BLaER1 treated with 17β-estradiol and CSF1 and Interleukin-3, amounts not matched to agents 10 nM and 100 nM (cell line): ENCODE results near the gene DEPDC4.
"Not testable (repeated sequence)": the region's sequence is repeated elsewhere in the genome, so short reads cannot be mapped to it uniquely, and the experiment has no call there.

Experiments
- H3K27ac ChIP-seq, 11 experiments: shearing (Covaris generic); formaldehyde crosslinking; 2 replicates each; pipeline ENCODE4 v1.8.1; 2022
- H3K27me3 ChIP-seq, 11 experiments: shearing (Covaris generic); formaldehyde crosslinking; 2 replicates each; pipeline ENCODE4 v1.8.1; 2022
- H3K36me3 ChIP-seq, 11 experiments: shearing (Covaris generic); formaldehyde crosslinking; 2 replicates each; pipeline ENCODE4 v1.8.1; 2022
- H3K4me1 ChIP-seq, 10 experiments: shearing (Covaris generic); formaldehyde crosslinking; 2 replicates each; pipeline ENCODE4 v1.8.1; 2022
- H3K4me2 ChIP-seq, 11 experiments: shearing (Covaris generic); formaldehyde crosslinking; 2 replicates each; pipeline ENCODE4 v1.8.1; 2022
- H3K4me3 ChIP-seq, 10 experiments: shearing (Covaris generic); formaldehyde crosslinking; 2 replicates each; pipeline ENCODE4 v1.8.1; 2022
- H3K9ac ChIP-seq, 11 experiments: shearing (Covaris generic); formaldehyde crosslinking; 2 replicates each; pipeline ENCODE4 v1.8.1; 2022
- H3K9me3 ChIP-seq, 11 experiments: shearing (Covaris generic); formaldehyde crosslinking; replicated peaks in 1 of 11; 2 replicates each; pipeline ENCODE4 v1.8.1; 2022
- H4K20me1 ChIP-seq, 11 experiments: shearing (Covaris generic); formaldehyde crosslinking; 2 replicates each; pipeline ENCODE4 v1.8.1; 2022
- Cebpa-rat ChIP-seq, 11 experiments: shearing (Covaris generic); IDR thresholded peaks; 2 replicates each; pipeline ENCODE4 v1.8.1; 2022

The DEPDC4 gene

DNA sequence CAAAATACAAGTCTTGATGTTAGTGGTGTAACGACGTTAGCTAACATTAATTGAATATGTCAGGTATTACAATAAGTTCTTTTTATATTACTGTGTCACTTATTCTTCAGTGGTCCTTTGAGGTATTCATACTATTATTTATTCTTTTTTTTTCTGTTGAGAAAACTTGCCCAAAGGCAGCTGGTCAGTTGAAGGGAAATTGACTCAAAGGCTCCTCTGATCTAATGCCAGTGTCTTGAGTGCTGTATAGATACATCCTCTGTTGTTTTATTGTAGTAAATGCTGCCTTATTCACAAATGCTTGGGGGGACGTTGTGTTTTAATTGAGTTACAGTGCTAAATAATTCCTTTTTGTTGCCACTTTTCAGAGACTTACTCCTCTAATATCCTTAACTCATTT is 23.1 kb upstream of the DEPDC4 start:
- no peak for TF ChIP-seq Cebpa-rat (IDR thresholded peaks at IDR 0.05)
- no peak overlapping the region for H3K4me3 ChIP-seq
- H3K36me3 ChIP-seq, result peaks cover 26 to 80% (median 47%) of the 10 kb centered on the region in 11 experiments
- no peak overlapping the region for H3K9ac ChIP-seq
- H3K4me1 ChIP-seq, result no peaks in the 10 kb centered on the region
- H3K27me3 ChIP-seq, result no peaks in the 10 kb centered on the region
- peaks cover 0 to 31% (median 0%) of the 10 kb centered on the region in 11 experiments; a peak in 5 of 22 replicates for H4K20me1 ChIP-seq
- H3K4me2 ChIP-seq, result no peak overlapping the region
- no peak overlapping the region for H3K27ac ChIP-seq
- H3K9me3 ChIP-seq, result peaks cover 8 to 18% (median 9%) of the 10 kb centered on the region in 11 experiments; a peak in 18 of 22 replicates

DNA sequence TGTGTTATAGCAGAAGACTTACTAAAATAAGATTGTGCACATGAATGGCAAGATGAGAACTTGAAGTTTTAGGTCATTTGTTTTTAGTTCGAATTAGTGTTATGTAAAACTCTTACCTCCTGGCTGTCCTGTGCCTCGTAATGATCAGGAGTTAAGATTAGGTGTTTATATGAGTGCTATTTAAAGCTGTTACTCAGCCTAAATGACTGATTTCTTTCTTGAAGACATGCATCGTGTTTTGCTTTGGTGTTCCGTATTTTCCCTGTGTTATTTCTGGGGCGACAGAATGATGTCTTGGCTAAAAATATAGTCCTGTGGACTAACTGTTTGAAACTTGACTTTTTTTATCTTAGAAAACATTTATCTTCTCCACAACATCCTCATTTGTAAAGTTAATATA is 22.2 kb upstream of the DEPDC4 start:
- Histone ChIP-seq H3K27me3 (no peaks in the 10 kb centered on the region), H3K9ac (no peak overlapping the region), H3K4me2 (no peak overlapping the region), H3K4me1 (no peaks in the 10 kb centered on the region), H4K20me1 (peaks cover 0 to 40% (median 0%) of the 10 kb centered on the region in 11 experiments; a peak in 5 of 22 replicates), H3K4me3 (no peak overlapping the region), H3K36me3 (peaks cover 35 to 90% (median 56%) of the 10 kb centered on the region in 11 experiments), H3K27ac (no peak overlapping the region), H3K9me3 (peaks cover 8 to 15% (median 9%) of the 10 kb centered on the region in 11 experiments; a peak in 18 of 22 replicates)
- TF ChIP-seq Cebpa-rat (IDR thresholded peaks at IDR 0.05), result no peak

DNA sequence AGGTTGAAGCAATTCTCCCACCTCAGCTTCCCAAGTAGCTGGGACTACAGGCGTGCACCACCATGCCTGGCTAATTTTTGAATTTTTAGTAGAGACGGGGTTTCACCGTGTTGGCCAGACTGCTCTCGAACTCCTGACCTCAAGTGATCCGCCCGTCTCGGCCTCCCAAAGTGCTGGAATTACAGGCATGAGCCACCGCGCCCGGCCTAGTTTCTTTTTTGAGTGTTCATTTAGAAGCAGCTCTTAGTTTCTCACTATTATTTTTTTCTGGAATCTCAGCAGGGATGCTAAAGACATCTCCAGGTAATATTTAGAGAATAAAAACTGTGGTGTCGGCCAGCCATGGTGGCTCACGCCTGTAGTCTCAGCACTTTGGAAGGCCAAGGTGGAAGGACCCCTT is 17.7 kb upstream of the DEPDC4 start:
- not testable (repeated sequence) for H3K4me3 ChIP-seq, H3K4me1 ChIP-seq, H3K27me3 ChIP-seq, H3K9ac ChIP-seq, H3K27ac ChIP-seq, H3K9me3 ChIP-seq, H3K4me2 ChIP-seq
- peaks cover 34 to 81% (median 54%) of the 10 kb centered on the region in 11 experiments for H3K36me3 ChIP-seq
- peaks cover 8 to 78% (median 18%) of the 10 kb centered on the region in 11 experiments; a peak in 18 of 22 replicates for H4K20me1 ChIP-seq

DNA sequence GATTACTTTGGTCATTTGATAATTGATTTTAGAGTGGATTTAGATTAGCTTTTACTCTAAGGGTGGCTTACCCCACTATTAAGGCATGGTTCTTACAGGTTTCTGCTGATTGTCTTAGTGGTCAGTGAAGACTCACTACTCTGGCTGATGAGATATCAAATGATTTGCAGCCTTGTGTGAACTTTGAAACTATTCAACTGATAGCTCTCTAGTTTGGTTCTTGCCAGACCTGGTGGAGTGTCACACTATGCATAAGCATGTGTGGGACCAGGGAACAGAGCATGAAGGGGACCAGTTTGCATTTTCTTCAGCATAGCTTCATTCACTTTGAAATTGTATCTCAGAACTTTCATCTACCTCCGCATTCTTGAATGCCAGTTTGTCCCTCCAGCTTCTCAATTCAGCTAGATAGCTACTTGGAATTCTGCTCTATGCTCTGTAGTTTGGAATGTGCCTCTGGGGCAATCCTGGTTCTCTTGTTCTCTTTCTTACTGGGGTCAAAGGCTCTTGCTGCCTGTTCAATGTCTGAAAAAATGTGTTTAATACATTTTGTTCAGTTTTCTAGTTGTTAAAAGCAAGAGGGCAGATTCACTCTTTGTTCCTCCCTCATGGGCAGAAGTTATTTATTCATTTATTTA is 12.8 kb upstream of the DEPDC4 start:
- Histone ChIP-seq H4K20me1 (peaks cover 14 to 93% (median 36%) of the 10 kb centered on the region in 11 experiments; a peak in 18 of 22 replicates), H3K27ac (no peak overlapping the region), H3K27me3 (no peaks in the 10 kb centered on the region), H3K9ac (no peak overlapping the region; a peak in 1 of 22 replicates), H3K4me1 (no peaks in the 10 kb centered on the region; a peak in 1 of 20 replicates), H3K9me3 (peaks cover 0 to 42% (median 22%) of the 10 kb centered on the region in 11 experiments; a peak in 19 of 22 replicates), H3K36me3 (peaks cover 30 to 71% (median 50%) of the 10 kb centered on the region in 11 experiments), H3K4me2 (no peak overlapping the region), H3K4me3 (no peak overlapping the region)
- TF ChIP-seq Cebpa-rat (IDR thresholded peaks at IDR 0.05), result no peak

DNA sequence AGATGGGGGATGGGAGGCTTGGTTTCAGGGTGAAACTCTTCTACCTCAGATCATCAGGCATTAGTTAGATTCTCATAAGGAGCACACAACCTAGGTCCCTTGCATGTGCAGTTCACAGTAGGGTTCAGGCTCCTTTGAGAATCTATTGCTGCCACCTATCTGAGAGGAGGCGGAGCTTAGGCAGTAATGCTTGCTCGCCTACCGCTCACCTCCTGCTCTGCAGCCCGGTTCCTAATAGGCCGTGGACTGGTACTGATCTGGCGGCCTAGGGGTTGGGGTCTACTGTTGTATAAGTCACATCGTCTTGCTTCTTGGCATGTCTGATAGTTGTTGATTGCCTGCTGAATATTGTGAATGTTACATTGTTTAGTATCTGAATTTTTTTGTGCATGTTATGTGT is 12.3 kb upstream of the DEPDC4 start:
- H3K9ac ChIP-seq, result no peak overlapping the region
- TF ChIP-seq Cebpa-rat (IDR thresholded peaks at IDR 0.05), result no peak
- H3K4me2 ChIP-seq, result no peak overlapping the region
- no peak overlapping the region for H3K4me3 ChIP-seq
- H4K20me1 ChIP-seq, result peaks cover 16 to 93% (median 42%) of the 10 kb centered on the region in 11 experiments; a peak in 18 of 22 replicates
- H3K27ac ChIP-seq, result no peak overlapping the region
- no peaks in the 10 kb centered on the region; a peak in 1 of 20 replicates for H3K4me1 ChIP-seq
- H3K36me3 ChIP-seq, result peaks cover 28 to 69% (median 47%) of the 10 kb centered on the region in 11 experiments
- H3K27me3 ChIP-seq, result no peaks in the 10 kb centered on the region
- peaks cover 0 to 42% (median 22%) of the 10 kb centered on the region in 11 experiments; a peak in 19 of 22 replicates for H3K9me3 ChIP-seq

DNA sequence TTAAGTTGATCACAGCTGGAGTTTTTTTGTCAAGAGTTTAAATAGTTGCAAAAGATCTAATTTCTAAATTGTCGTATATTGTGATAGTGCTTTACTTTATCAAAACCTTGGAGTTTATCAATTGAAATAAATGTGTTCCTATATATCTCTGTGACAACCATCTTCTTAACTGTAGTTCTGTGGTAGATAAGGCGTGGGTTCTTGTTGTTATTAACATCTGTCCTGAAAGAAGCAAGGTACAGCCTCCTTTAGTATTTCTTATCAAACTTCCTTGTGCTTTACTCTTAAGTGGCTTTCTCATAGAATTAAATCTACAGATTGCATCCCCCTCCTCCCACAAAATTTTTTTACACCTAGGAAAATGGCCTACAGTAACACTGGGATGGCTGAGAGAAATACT is 7.4 kb upstream of the DEPDC4 start:
- TF ChIP-seq Cebpa-rat (IDR thresholded peaks at IDR 0.05), result no peak
- Histone ChIP-seq H3K4me2 (no peak overlapping the region), H3K9ac (no peak overlapping the region), H3K36me3 (peaks cover 17 to 53% (median 36%) of the 10 kb centered on the region in 11 experiments; a peak in 21 of 22 replicates), H3K4me3 (no peak overlapping the region), H3K9me3 (peaks cover 0 to 42% (median 20%) of the 10 kb centered on the region in 11 experiments; a peak in 19 of 22 replicates), H4K20me1 (peaks cover 4 to 93% (median 35%) of the 10 kb centered on the region in 11 experiments; a peak in 17 of 22 replicates), H3K4me1 (peaks cover 6 to 43% (median 9%) of the 10 kb centered on the region in 10 experiments; a peak in 19 of 20 replicates), H3K27me3 (no peaks in the 10 kb centered on the region), H3K27ac (no peak overlapping the region)

DNA sequence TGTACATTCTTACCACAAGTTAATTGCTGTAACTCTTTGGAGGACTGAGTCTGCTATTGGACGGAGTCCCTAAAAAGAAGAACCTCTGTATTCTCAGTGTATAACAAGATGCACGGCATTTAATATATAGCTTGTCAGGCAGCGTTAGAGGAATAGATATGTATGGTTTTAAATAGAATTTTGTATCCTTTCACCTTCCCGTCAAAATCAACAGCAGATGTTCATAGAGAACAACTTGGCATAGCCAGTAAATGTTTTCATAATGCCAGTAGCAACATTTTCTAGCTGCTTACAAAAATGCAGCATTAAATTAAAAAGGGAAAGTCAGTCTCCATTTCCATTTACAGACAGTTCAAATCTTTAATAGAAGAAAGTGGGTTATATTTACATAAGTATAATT is 6.9 kb upstream of the DEPDC4 start:
- Histone ChIP-seq H3K36me3 (peaks cover 17 to 50% (median 33%) of the 10 kb centered on the region in 11 experiments; a peak in 20 of 22 replicates), H3K4me1 (peaks cover 11 to 48% (median 14%) of the 10 kb centered on the region in 10 experiments), H3K27me3 (no peaks in the 10 kb centered on the region), H3K9me3 (peaks cover 0 to 38% (median 20%) of the 10 kb centered on the region in 11 experiments; a peak in 19 of 22 replicates), H3K9ac (no peak overlapping the region), H3K27ac (no peak overlapping the region), H3K4me2 (no peak overlapping the region), H4K20me1 (peaks cover 4 to 93% (median 35%) of the 10 kb centered on the region in 11 experiments; a peak in 15 of 22 replicates), H3K4me3 (no peak overlapping the region)
- no peak for TF ChIP-seq Cebpa-rat (IDR thresholded peaks at IDR 0.05)

DNA sequence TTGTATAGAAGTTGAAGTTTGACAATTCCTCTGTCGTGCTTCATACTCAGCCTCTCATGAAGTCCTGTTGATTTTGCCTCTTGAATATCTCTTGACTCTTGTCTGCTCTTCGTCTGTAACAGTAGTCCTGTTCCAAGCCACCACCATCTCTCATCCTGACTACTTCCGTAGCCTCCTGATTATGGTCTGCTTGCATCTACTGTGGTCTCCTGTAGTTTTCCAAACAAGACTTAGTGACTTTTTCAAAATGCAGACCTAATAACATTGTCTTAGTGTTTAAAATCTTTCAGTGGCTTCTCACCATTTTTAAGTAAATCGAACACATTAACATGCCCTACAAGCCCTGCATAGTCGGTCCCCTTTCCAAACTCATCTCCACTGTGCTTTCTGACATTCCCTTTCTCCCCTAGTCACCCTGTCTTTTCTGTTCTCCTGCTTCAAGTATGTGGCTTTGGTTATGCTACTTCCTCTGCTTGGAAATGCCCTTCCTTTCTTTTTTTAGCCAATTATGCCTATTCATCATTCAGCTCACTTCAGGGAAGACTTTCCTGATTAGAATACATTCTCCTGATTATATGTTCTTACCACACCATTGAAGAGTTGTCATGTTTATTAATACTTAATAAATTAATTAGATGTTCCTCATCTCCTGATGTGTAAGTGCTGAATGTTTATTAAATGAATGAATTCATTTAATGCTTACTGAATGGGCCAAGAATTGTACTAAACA is 2.1 kb upstream of the DEPDC4 start:
- Histone ChIP-seq H3K4me3 (peak overlapping the region; percentile 83 to 99 (median 98)), H3K4me1 (peaks cover 19 to 53% (median 27%) of the 10 kb centered on the region in 10 experiments), H3K27me3 (no peaks in the 10 kb centered on the region), H3K36me3 (peaks cover 0 to 20% (median 13%) of the 10 kb centered on the region in 11 experiments; a peak in 12 of 22 replicates), H3K9me3 (no peaks in the 10 kb centered on the region; a peak in 1 of 22 replicates), H4K20me1 (peaks cover 8 to 53% (median 39%) of the 10 kb centered on the region in 11 experiments; a peak in 13 of 22 replicates), H3K9ac (peak overlapping the region; percentile 91 to 100 (median 97)), H3K4me2 (peak overlapping the region; percentile 73 to 97 (median 91)), H3K27ac (peak overlapping the region in 9 of 11 experiments; percentile 4 to 98 (median 89); a peak in 13 of 22 replicates)
- no peak for TF ChIP-seq Cebpa-rat (IDR thresholded peaks at IDR 0.05)
